Measurements from ENCODE around the gene SON. TPM values are rescaled to one million over a fixed set of nuclear protein-coding genes. Genes with fewer than 3 reads are reported as not detected.

SON gene
- total and polyA plus RNA-seq, 2 of the 13 experiments (the other 11 are each of a cell fraction or from before 2014, with no cell fraction given) = 61.3 to 78.3 TPM

- TF ChIP-seq ZNF512 (CRISPR knock-in tag; IDR thresholded peaks at IDR 0.05) = no peak
- peak; percentile 71 for TF ChIP-seq ZNF335 (CRISPR knock-in tag; IDR thresholded peaks at IDR 0.05)
- 0 out of 4 replicates have a peak, but pooled peaks of 1 of the 2 experiments have one; percentile 49 for TF ChIP-seq REST (IDR thresholded peaks at IDR 0.05; ENCODE audit: borderline replicate concordance in 1 of 2, low read depth in 1 of 2, low read length in 2 of 2)
- no peak for TF ChIP-seq ZNF460 (CRISPR knock-in tag; IDR thresholded peaks at IDR 0.05; ENCODE audit: borderline replicate concordance)
- no peak for TF ChIP-seq NAIF1 (CRISPR knock-in tag; IDR thresholded peaks at IDR 0.05; ENCODE audit: borderline replicate concordance)
- TF ChIP-seq ZNF3 (CRISPR knock-in tag; IDR thresholded peaks at IDR 0.05) = no peak
- no peak for TF ChIP-seq ZNF800 (CRISPR knock-in tag; IDR thresholded peaks at IDR 0.05)
- TF ChIP-seq SOX13 (IDR thresholded peaks at IDR 0.05) = no peak
- no peak for TF ChIP-seq SOX13 (CRISPR knock-in tag; conservative IDR thresholded peaks at IDR 0.05 in 1 of 2, IDR thresholded peaks at IDR 0.05 in 1 of 2)
- TF ChIP-seq NR2C2 (CRISPR knock-in tag; IDR thresholded peaks at IDR 0.05; ENCODE audit: borderline replicate concordance) = no peak; the same call in 1 of the 2 replicates
- TF ChIP-seq ZNF597 (CRISPR knock-in tag; IDR thresholded peaks at IDR 0.05) = no peak
- TF ChIP-seq SP4 (CRISPR knock-in tag; IDR thresholded peaks at IDR 0.05) = peak; percentile 65
- TF ChIP-seq ZNF691 (CRISPR knock-in tag; IDR thresholded peaks at IDR 0.05; ENCODE audit: borderline replicate concordance, low read depth) = peak; percentile 37; the same call in 1 of the 2 replicates
- TF ChIP-seq ZNF839 (CRISPR knock-in tag; IDR thresholded peaks at IDR 0.05; ENCODE audit: borderline replicate concordance) = no peak
These were observed 840 bp upstream of the SON start, which contains the start of gene GART (continued) for GRCh38 chr21:33541756-33542639.

Data from HepG2 (cell line).